Coronary artery (tissue), 2 donors: ENCODE measurements around the gene SPTB.

ENCODE experiments used
- DNase-seq: peaks from one replicate; pipeline ENCODE4 v3.0.0-alpha.2; 2017; ENCODE audit warnings: low spot score
- H3K27ac ChIP-seq, 2 donors: fragments of 200-600 bp; sonication (generic); one replicate each; pipeline ENCODE4 v1.5.1; 2016 to 2019
- H3K4me3 ChIP-seq: fragments of 200-600 bp; sonication (generic); 2 replicates; pipeline ENCODE4 v1.5.1; 2016; ENCODE audit warnings: mild to moderate bottlenecking, moderate library complexity
- CTCF ChIP-seq: fragments of 200-600 bp; sonication (generic); IDR thresholded peaks from one replicate; pipeline ENCODE4 v1.5.1; 2019; ENCODE audit warnings: antibody characterized with exemption

Gene SPTB

GRCh38 chr14:64850369-64851137 is 29.2 kb downstream of the SPTB start:
- Histone ChIP-seq H3K27ac (no peak overlapping the region), H3K4me3 (no peak overlapping the region)
- no peak for TF ChIP-seq CTCF
- DNase-seq: no peak

- Histone ChIP-seq H3K4me3 (no peak overlapping the region), H3K27ac (no peak overlapping the region)
- no peak for TF ChIP-seq CTCF
- DNase-seq: no peak
Measured at GRCh38 chr14:64849940-64850339, 29.8 kb downstream of the SPTB start.

GRCh38 chr14:64848239-64848638 is 31.5 kb downstream of the SPTB start:
- no peak for DNase-seq
- no peak for TF ChIP-seq CTCF
- H3K27ac ChIP-seq: no peak overlapping the region

GRCh38 chr14:64846319-64846718 is 33.4 kb downstream of the SPTB start:
- TF ChIP-seq CTCF: no peak
- no peak overlapping the region for H3K27ac ChIP-seq
- no peak for DNase-seq
- H3K4me3 ChIP-seq: no peak overlapping the region

More at GRCh38 chr14:64848239-64848638, 31.5 kb downstream of the SPTB start:
- H3K4me3 ChIP-seq: no peak overlapping the region

- no peak for DNase-seq
- Histone ChIP-seq H3K27ac (no peak overlapping the region), H3K4me3 (no peak overlapping the region)
- TF ChIP-seq CTCF: no peak
Measured at GRCh38 chr14:64845878-64846277, 33.8 kb downstream of the SPTB start.

- DNase-seq: no peak
- TF ChIP-seq CTCF: no peak
Measured at GRCh38 chr14:64844969-64845536, 34.7 kb downstream of the SPTB start.

GRCh38 chr14:64844272-64844671 is 35.4 kb downstream of the SPTB start:
- DNase-seq: no peak
- no peak overlapping the region for H3K27ac ChIP-seq
- H3K4me3 ChIP-seq: no peak overlapping the region

More at GRCh38 chr14:64844969-64845536, 34.7 kb downstream of the SPTB start:
- Histone ChIP-seq H3K27ac (no peak overlapping the region), H3K4me3 (no peak overlapping the region)

More at GRCh38 chr14:64844272-64844671, 35.4 kb downstream of the SPTB start:
- TF ChIP-seq CTCF: no peak
